Measurements from ENCODE around the gene SLC66A3.

- TF ChIP-seq POLR2A (IDR thresholded peaks at IDR 0.05; ENCODE audit: low read depth, low read length) (no peak), POLR2AphosphoS5 (IDR thresholded peaks at IDR 0.05; ENCODE audit: low read depth, low read length) (no peak)
Measured at GRCh38 chr2:11129598-11130449, 25.4 kb upstream of the SLC66A3 start.
